ENCODE results near the gene BZW1.

BZW1 gene

GRCh38 chr2:200773083-200773482 is 38.6 kb upstream of the BZW1 start:
- no peaks in the 10 kb centered on the region for H3K79me2 ChIP-seq
- no peak overlapping the region for H3K4me2 ChIP-seq (ENCODE audit: low read length)
- H3K4me3 ChIP-seq (ENCODE audit: low read depth, low read length): no peak overlapping the region
- no peak overlapping the region for H3K27ac ChIP-seq
- TF ChIP-seq, protein P1, sequence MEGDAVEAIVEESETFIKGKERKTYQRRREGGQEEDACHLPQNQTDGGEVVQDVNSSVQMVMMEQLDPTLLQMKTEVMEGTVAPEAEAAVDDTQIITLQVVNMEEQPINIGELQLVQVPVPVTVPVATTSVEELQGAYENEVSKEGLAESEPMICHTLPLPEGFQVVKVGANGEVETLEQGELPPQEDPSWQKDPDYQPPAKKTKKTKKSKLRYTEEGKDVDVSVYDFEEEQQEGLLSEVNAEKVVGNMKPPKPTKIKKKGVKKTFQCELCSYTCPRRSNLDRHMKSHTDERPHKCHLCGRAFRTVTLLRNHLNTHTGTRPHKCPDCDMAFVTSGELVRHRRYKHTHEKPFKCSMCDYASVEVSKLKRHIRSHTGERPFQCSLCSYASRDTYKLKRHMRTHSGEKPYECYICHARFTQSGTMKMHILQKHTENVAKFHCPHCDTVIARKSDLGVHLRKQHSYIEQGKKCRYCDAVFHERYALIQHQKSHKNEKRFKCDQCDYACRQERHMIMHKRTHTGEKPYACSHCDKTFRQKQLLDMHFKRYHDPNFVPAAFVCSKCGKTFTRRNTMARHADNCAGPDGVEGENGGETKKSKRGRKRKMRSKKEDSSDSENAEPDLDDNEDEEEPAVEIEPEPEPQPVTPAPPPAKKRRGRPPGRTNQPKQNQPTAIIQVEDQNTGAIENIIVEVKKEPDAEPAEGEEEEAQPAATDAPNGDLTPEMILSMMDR (IDR thresholded peaks at IDR 0.05): no peak
- no peaks in the 10 kb centered on the region for H3K4me1 ChIP-seq
- H3K9me3 ChIP-seq (ENCODE audit: control insufficient read depth, low read length): no peaks in the 10 kb centered on the region
- H3K36me3 ChIP-seq (ENCODE audit: control insufficient read depth, insufficient read depth, low read length): no peaks in the 10 kb centered on the region
- H2AFZ ChIP-seq: no peak overlapping the region
- no peaks in the 10 kb centered on the region for H3K27me3 ChIP-seq (ENCODE audit: control insufficient read depth, insufficient read depth, low read length)
- H3K9ac ChIP-seq: no peak overlapping the region

- TF ChIP-seq, protein P1 (IDR thresholded peaks at IDR 0.05): no peak
These were observed 36.8 kb upstream of the BZW1 start for GRCh38 chr2:200774920-200775319.

DNA sequence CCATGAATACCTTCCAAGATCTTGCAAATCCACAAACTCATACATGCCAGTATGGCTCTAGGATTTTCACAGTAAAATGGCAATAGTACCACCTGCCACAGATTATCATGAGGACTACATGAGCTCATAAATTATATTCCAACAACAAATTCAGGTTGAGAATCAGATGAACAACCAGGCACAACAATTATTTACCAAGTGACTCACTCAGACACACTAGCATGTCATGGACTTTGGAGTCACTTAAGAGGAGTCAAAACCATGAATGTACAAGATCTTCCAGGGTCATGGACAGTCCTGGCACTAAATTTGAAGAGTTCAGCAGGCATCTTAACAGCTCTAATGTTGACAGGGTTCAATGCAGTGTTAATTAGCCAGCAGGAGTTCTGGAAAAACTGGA is 34.4 kb upstream of the BZW1 start:
- H3K9ac ChIP-seq: no peak overlapping the region
- H3K4me2 ChIP-seq (ENCODE audit: low read length): no peak overlapping the region
- no peaks in the 10 kb centered on the region for H3K27me3 ChIP-seq (ENCODE audit: control insufficient read depth, insufficient read depth, low read length)
- TF ChIP-seq, protein P1 (IDR thresholded peaks at IDR 0.05): no peak
- no peaks in the 10 kb centered on the region for H3K4me1 ChIP-seq
- no peak overlapping the region for H3K4me3 ChIP-seq (ENCODE audit: low read depth, low read length)
- no peaks in the 10 kb centered on the region for H3K36me3 ChIP-seq (ENCODE audit: control insufficient read depth, insufficient read depth, low read length)
- no peak overlapping the region for H3K27ac ChIP-seq
- H2AFZ ChIP-seq: no peak overlapping the region
- H3K79me2 ChIP-seq: no peaks in the 10 kb centered on the region
- no peaks in the 10 kb centered on the region for H3K9me3 ChIP-seq (ENCODE audit: control insufficient read depth, low read length)

More at GRCh38 chr2:200774920-200775319, 36.8 kb upstream of the BZW1 start:
- Histone ChIP-seq H3K27me3 (ENCODE audit: control insufficient read depth, insufficient read depth, low read length) (no peaks in the 10 kb centered on the region), H3K36me3 (ENCODE audit: control insufficient read depth, insufficient read depth, low read length) (no peaks in the 10 kb centered on the region), H3K9me3 (ENCODE audit: control insufficient read depth, low read length) (no peaks in the 10 kb centered on the region), H3K4me3 (ENCODE audit: low read depth, low read length) (no peak overlapping the region), H2AFZ (no peak overlapping the region), H3K4me2 (ENCODE audit: low read length) (no peak overlapping the region), H3K79me2 (no peaks in the 10 kb centered on the region), H3K4me1 (no peaks in the 10 kb centered on the region), H3K9ac (no peak overlapping the region), H3K27ac (no peak overlapping the region)

DNA sequence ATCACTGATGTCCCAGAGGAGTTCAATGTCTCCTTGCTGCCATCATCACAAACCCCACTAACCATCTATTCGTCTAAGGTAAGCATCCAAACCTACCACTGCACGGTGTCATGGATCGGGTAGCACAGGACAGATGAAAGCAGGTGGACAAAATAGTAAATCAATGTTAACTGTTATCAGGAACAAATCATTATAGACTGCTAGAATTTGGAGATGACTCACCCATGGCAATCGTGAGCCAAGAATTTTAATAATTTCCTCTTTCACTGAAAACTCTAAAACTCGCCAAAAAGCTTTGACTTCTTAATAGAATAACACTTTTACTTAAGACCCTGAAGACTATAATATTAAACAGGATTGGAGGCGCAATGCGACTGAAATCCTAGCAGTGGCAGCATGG is 33.7 kb upstream of the BZW1 start:
- Histone ChIP-seq H3K9me3 (ENCODE audit: control insufficient read depth, low read length) (no peaks in the 10 kb centered on the region), H3K79me2 (no peaks in the 10 kb centered on the region), H3K4me2 (ENCODE audit: low read length) (no peak overlapping the region)

GRCh38 chr2:200779214-200779613 is 32.5 kb upstream of the BZW1 start:
- Histone ChIP-seq H3K79me2 (no peaks in the 10 kb centered on the region), H3K4me2 (ENCODE audit: low read length) (no peak overlapping the region), H3K4me1 (no peaks in the 10 kb centered on the region), H3K9me3 (ENCODE audit: control insufficient read depth, low read length) (no peaks in the 10 kb centered on the region), H3K36me3 (ENCODE audit: control insufficient read depth, insufficient read depth, low read length) (no peaks in the 10 kb centered on the region), H2AFZ (no peak overlapping the region), H3K27me3 (ENCODE audit: control insufficient read depth, insufficient read depth, low read length) (no peaks in the 10 kb centered on the region), H3K27ac (no peak overlapping the region), H3K4me3 (ENCODE audit: low read depth, low read length) (no peak overlapping the region), H3K9ac (no peak overlapping the region)
- TF ChIP-seq, protein P1 (IDR thresholded peaks at IDR 0.05): no peak

More for the DNA sequence above, 33.7 kb upstream of the BZW1 start:
- Histone ChIP-seq H3K4me1 (no peaks in the 10 kb centered on the region), H3K27me3 (ENCODE audit: control insufficient read depth, insufficient read depth, low read length) (no peaks in the 10 kb centered on the region), H2AFZ (no peak overlapping the region), H3K4me3 (ENCODE audit: low read depth, low read length) (no peak overlapping the region), H3K36me3 (ENCODE audit: control insufficient read depth, insufficient read depth, low read length) (no peaks in the 10 kb centered on the region), H3K27ac (no peak overlapping the region), H3K9ac (no peak overlapping the region)
- TF ChIP-seq, protein P1 (IDR thresholded peaks at IDR 0.05): no peak
